HL-60 (cell line): ENCODE data around the gene PCIF1.

Source experiments
- CTCF ChIP-seq: IDR thresholded peaks from one replicate; pipeline ENCODE4 v1.5.1; 2011; ENCODE audit warnings: low read length, control low read depth, inconsistent platforms; ENCODE audit not compliant: insufficient read depth
- POLR2AphosphoS5 ChIP-seq: IDR thresholded peaks from 2 replicates; pipeline ENCODE4 v1.6.1; 2012; ENCODE audit warnings: low read depth
- REST ChIP-seq: IDR thresholded peaks from 2 replicates; pipeline ENCODE4 v1.6.1; 2012; ENCODE audit warnings: low read depth; ENCODE audit not compliant: insufficient replicate concordance
- SPI1 ChIP-seq: IDR thresholded peaks from 2 replicates; pipeline ENCODE4 v1.6.1; 2012; ENCODE audit warnings: low read depth, mild to moderate bottlenecking, borderline replicate concordance

- no peak for TF ChIP-seq CTCF
- TF ChIP-seq REST: no peak
- no peak for TF ChIP-seq POLR2AphosphoS5
- no peak for TF ChIP-seq SPI1
Measured at GRCh38 chr20:45991616-45992015, 57.1 kb downstream of the PCIF1 start.
